ENCODE results near the gene KIRREL3. TPM values are rescaled to one million over a fixed set of nuclear protein-coding genes. Genes with fewer than 3 reads are reported as not detected.
A peak's percentile ranks its signal among the peaks of the same experiment; 100 is the strongest.

The KIRREL3 gene
- total RNA-seq, 1 experiment from 2014 or later, result 0.44 TPM

GRCh38 chr11:126432525-126432924, 568.0 kb downstream of the KIRREL3 start:
- Histone ChIP-seq H3K36me3 (ENCODE audit: low read depth, low read length) (0 out of 2 replicates have a peak, but pooled peaks cover 5% of the 10 kb centered on the region), H2AFZ (ENCODE audit: low read length) (no peak overlapping the region), H3K4me3 (ENCODE audit: low read length) (no peak overlapping the region), H4K20me1 (ENCODE audit: low read length) (no peaks in the 10 kb centered on the region), H3K27me3 (ENCODE audit: low read length) (no peaks in the 10 kb centered on the region), H3K9ac (ENCODE audit: low read length) (peak overlapping the region; percentile 74), H3K9me3 (ENCODE audit: low read length) (no peaks in the 10 kb centered on the region), H3K27ac (ENCODE audit: low read length) (peak overlapping the region; percentile 93), H3K4me1 (ENCODE audit: insufficient read depth, low read length) (peaks cover 25% of the 10 kb centered on the region), H3F3A (ENCODE audit: low read length, unreplicated experiment) (no peaks in the 10 kb centered on the region), H3K9me2 (replicated peaks; ENCODE audit: low read length) (no peaks in the 10 kb centered on the region), H3K79me2 (ENCODE audit: low read length) (no peaks in the 10 kb centered on the region), H3K4me2 (ENCODE audit: low read length) (peak overlapping the region; percentile 62; the same call in 1 of the 2 replicates)
- intact Hi-C loops (cut with micrococcal nuclease), result no loop called here
- POLR2A ChIA-PET (ENCODE audit: unreplicated experiment), result interaction anchor here (0.6 kb wide), 1 partner anchor 12 kb away, joined by 3 read pairs; no protein-coding TSS in a partner anchor
- BruUV-seq (replicated peaks), result no TSS peak
- CTCF ChIA-PET, result interaction anchor here (0.5 to 1.3 kb wide), 3 partner anchors 8 to 150 kb away, joined by 3 to 5 read pairs (median 3); no protein-coding TSS in a partner anchor
- ATAC-seq (no peak), DNase-seq (no peak)
- TF ChIP-seq EZH2 (IDR thresholded peaks at IDR 0.05; ENCODE audit: low read length, unreplicated experiment) (no peak), CTCF (conservative IDR thresholded peaks at IDR 0.05; ENCODE audit: low read depth, low read length) (no peak), EZH2phosphoT487 (IDR thresholded peaks at IDR 0.05; ENCODE audit: borderline replicate concordance, low read length) (no peak)

- intact Hi-C loops (cut with micrococcal nuclease), result no loop called here
- DNase-seq (no peak), ATAC-seq (no peak)
- no peaks in the 10 kb centered on the region for H3K9me2 ChIP-seq (replicated peaks; ENCODE audit: low read length)
- peak overlapping the region; percentile 57; the same call in 1 of the 2 replicates for H2AFZ ChIP-seq (ENCODE audit: low read length)
- H3K9me3 ChIP-seq (ENCODE audit: low read length), result no peaks in the 10 kb centered on the region
- ChIA-PET POLR2A (ENCODE audit: unreplicated experiment) (interaction anchor here (0.6 kb wide), 1 partner anchor 11 kb away, joined by 3 read pairs; no protein-coding TSS in a partner anchor), CTCF (interaction anchor here (0.5 to 1.3 kb wide), 6 partner anchors 9 to 549 kb away, joined by 3 to 7 read pairs (median 4); no protein-coding TSS in a partner anchor)
- TF ChIP-seq EZH2 (IDR thresholded peaks at IDR 0.05; ENCODE audit: low read length, unreplicated experiment) (no peak), EZH2phosphoT487 (IDR thresholded peaks at IDR 0.05; ENCODE audit: borderline replicate concordance, low read length) (no peak), CTCF (conservative IDR thresholded peaks at IDR 0.05; ENCODE audit: low read depth, low read length) (no peak)
- no peaks in the 10 kb centered on the region for H3K27me3 ChIP-seq (ENCODE audit: low read length)
- H4K20me1 ChIP-seq (ENCODE audit: low read length), result no peaks in the 10 kb centered on the region
- no peaks in the 10 kb centered on the region for H3K79me2 ChIP-seq (ENCODE audit: low read length)
- H3K27ac ChIP-seq (ENCODE audit: low read length), result peak overlapping the region; percentile 93
- H3K36me3 ChIP-seq (ENCODE audit: low read depth, low read length), result 0 out of 2 replicates have a peak, but pooled peaks cover 2% of the 10 kb centered on the region
- H3K9ac ChIP-seq (ENCODE audit: low read length), result peak overlapping the region; percentile 74
- H3K4me1 ChIP-seq (ENCODE audit: insufficient read depth, low read length), result peaks cover 25% of the 10 kb centered on the region
- TSS peak; percentile 88 for BruUV-seq (replicated peaks)
- peak overlapping the region; percentile 62 for H3K4me2 ChIP-seq (ENCODE audit: low read length)
- H3K4me3 ChIP-seq (ENCODE audit: low read length), result no peak overlapping the region
- H3F3A ChIP-seq (ENCODE audit: low read length, unreplicated experiment), result no peaks in the 10 kb centered on the region
Measured at GRCh38 chr11:126432065-126432461, 568.5 kb downstream of the KIRREL3 start.

Data from PC-3 (cell line).